Adipocyte (in vitro differentiated cells): ENCODE data around the gene FAR1.
"Not testable (repeated sequence)": the region's sequence is repeated elsewhere in the genome, so short reads cannot be mapped to it uniquely, and the experiment has no call there.

Source experiments
- DNase-seq: peaks from one replicate; pipeline ENCODE4 v3.0.0-alpha.2; 2015; ENCODE audit warnings: low read depth
- H3K27me3 ChIP-seq: replicated peaks from 2 replicates; pipeline ENCODE4 v1.7.0; 2013; ENCODE audit warnings: mild to moderate bottlenecking, low read length, moderate library complexity; ENCODE audit not compliant: control insufficient read depth, insufficient read depth
- H3K36me3 ChIP-seq: 2 replicates; pipeline ENCODE4 v1.7.0; 2013; ENCODE audit warnings: low read length, mild to moderate bottlenecking, moderate library complexity; ENCODE audit not compliant: control insufficient read depth, insufficient read depth, severe bottlenecking
- H3K4me1 ChIP-seq: 2 replicates; pipeline ENCODE4 v1.7.0; 2013; ENCODE audit warnings: mild to moderate bottlenecking, low read length, moderate library complexity; ENCODE audit not compliant: control insufficient read depth, insufficient read depth
- H3K4me3 ChIP-seq: 2 replicates; pipeline ENCODE4 v1.7.0; 2013; ENCODE audit warnings: mild to moderate bottlenecking, low read length, moderate library complexity
- H3K9ac ChIP-seq: 2 replicates; pipeline ENCODE4 v1.7.0; 2013; ENCODE audit warnings: mild to moderate bottlenecking, low read length, moderate library complexity
- H3K9me3 ChIP-seq: 2 replicates; pipeline ENCODE4 v1.7.0; 2013; ENCODE audit warnings: mild to moderate bottlenecking, low read length, moderate library complexity; ENCODE audit not compliant: control insufficient read depth

The FAR1 gene

GRCh38 chr11:13720940-13721339, 52.5 kb downstream of the FAR1 start:
- Histone ChIP-seq H3K4me1 (peaks cover 36% of the 10 kb centered on the region), H3K4me3 (no peak overlapping the region), H3K9ac (no peak overlapping the region), H3K27me3 (no peaks in the 10 kb centered on the region), H3K36me3 (peaks cover 41% of the 10 kb centered on the region), H3K9me3 (no peaks in the 10 kb centered on the region)
- no peak for DNase-seq

- no peaks in the 10 kb centered on the region for H3K27me3 ChIP-seq
- H3K36me3 ChIP-seq: peaks cover 44% of the 10 kb centered on the region
- H3K9me3 ChIP-seq: no peaks in the 10 kb centered on the region
- no peak overlapping the region for H3K9ac ChIP-seq
- DNase-seq: no peak
- H3K4me1 ChIP-seq: peaks cover 36% of the 10 kb centered on the region
- H3K4me3 ChIP-seq: no peak overlapping the region
Measured at GRCh38 chr11:13721760-13722159, 53.3 kb downstream of the FAR1 start.

GRCh38 chr11:13726456-13726855, 58.0 kb downstream of the FAR1 start:
- H3K9me3 ChIP-seq: no peaks in the 10 kb centered on the region
- peaks cover 64% of the 10 kb centered on the region for H3K36me3 ChIP-seq
- no peak overlapping the region for H3K9ac ChIP-seq
- H3K4me3 ChIP-seq: no peak overlapping the region
- no peak for DNase-seq
- H3K27me3 ChIP-seq: no peaks in the 10 kb centered on the region
- H3K4me1 ChIP-seq: peaks cover 10% of the 10 kb centered on the region

GRCh38 chr11:13728076-13728475, 59.6 kb downstream of the FAR1 start:
- no peaks in the 10 kb centered on the region for H3K9me3 ChIP-seq
- no peak for DNase-seq
- H3K36me3 ChIP-seq: peaks cover 68% of the 10 kb centered on the region
- H3K4me3 ChIP-seq: no peak overlapping the region
- H3K4me1 ChIP-seq: no peaks in the 10 kb centered on the region
- H3K27me3 ChIP-seq: no peaks in the 10 kb centered on the region
- H3K9ac ChIP-seq: no peak overlapping the region

GRCh38 chr11:13734530-13734929, 66.1 kb downstream of the FAR1 start:
- Histone ChIP-seq H3K4me1 (peaks cover 2% of the 10 kb centered on the region), H3K4me3 (no peak overlapping the region), H3K9ac (no peak overlapping the region), H3K36me3 (peaks cover 21% of the 10 kb centered on the region), H3K9me3 (no peaks in the 10 kb centered on the region), H3K27me3 (no peaks in the 10 kb centered on the region)
- no peak for DNase-seq

- Histone ChIP-seq H3K4me3 (no peak overlapping the region), H3K27me3 (peaks cover 15% of the 10 kb centered on the region), H3K4me1 (no peaks in the 10 kb centered on the region), H3K9ac (no peak overlapping the region), H3K9me3 (no peaks in the 10 kb centered on the region), H3K36me3 (no peaks in the 10 kb centered on the region)
- DNase-seq: no peak
Measured at GRCh38 chr11:13745165-13745564, 76.7 kb downstream of the FAR1 start.

- not testable (repeated sequence) for H3K9me3 ChIP-seq, H3K4me1 ChIP-seq, H3K36me3 ChIP-seq, DNase-seq, H3K9ac ChIP-seq, H3K4me3 ChIP-seq
- H3K27me3 ChIP-seq: peaks cover 12% of the 10 kb centered on the region
Measured at GRCh38 chr11:13753316-13753715, 84.8 kb downstream of the FAR1 start.

- Histone ChIP-seq H3K9me3 (no peaks in the 10 kb centered on the region), H3K9ac (no peak overlapping the region), H3K27me3 (peaks cover 8% of the 10 kb centered on the region), H3K36me3 (no peaks in the 10 kb centered on the region), H3K4me3 (no peak overlapping the region), H3K4me1 (peaks cover 9% of the 10 kb centered on the region)
- no peak for DNase-seq
Measured at GRCh38 chr11:13759050-13759449, 90.6 kb downstream of the FAR1 start.

- Histone ChIP-seq H3K9ac (no peak overlapping the region), H3K27me3 (peaks cover 11% of the 10 kb centered on the region), H3K9me3 (no peaks in the 10 kb centered on the region), H3K36me3 (no peaks in the 10 kb centered on the region), H3K4me3 (no peak overlapping the region), H3K4me1 (peaks cover 9% of the 10 kb centered on the region)
- DNase-seq: no peak
Measured at GRCh38 chr11:13760115-13760514, 91.6 kb downstream of the FAR1 start.

- peaks cover 11% of the 10 kb centered on the region for H3K27me3 ChIP-seq
- H3K4me1 ChIP-seq: peaks cover 9% of the 10 kb centered on the region
- DNase-seq: no peak
- no peak overlapping the region for H3K9ac ChIP-seq
- no peak overlapping the region for H3K4me3 ChIP-seq
- no peaks in the 10 kb centered on the region for H3K9me3 ChIP-seq
- H3K36me3 ChIP-seq: no peaks in the 10 kb centered on the region
Measured at GRCh38 chr11:13761250-13761649, 92.8 kb downstream of the FAR1 start.

- DNase-seq: peak; percentile 28
- peaks cover 11% of the 10 kb centered on the region for H3K27me3 ChIP-seq
- peaks cover 9% of the 10 kb centered on the region for H3K4me1 ChIP-seq
- no peaks in the 10 kb centered on the region for H3K9me3 ChIP-seq
- no peak overlapping the region for H3K4me3 ChIP-seq
- no peaks in the 10 kb centered on the region for H3K36me3 ChIP-seq
- H3K9ac ChIP-seq: no peak overlapping the region
Measured at GRCh38 chr11:13761716-13762115, 93.2 kb downstream of the FAR1 start.

- Histone ChIP-seq H3K9me3 (no peaks in the 10 kb centered on the region), H3K4me1 (peaks cover 9% of the 10 kb centered on the region), H3K27me3 (peaks cover 11% of the 10 kb centered on the region), H3K9ac (no peak overlapping the region), H3K4me3 (no peak overlapping the region), H3K36me3 (no peaks in the 10 kb centered on the region)
- DNase-seq: no peak
Measured at GRCh38 chr11:13762718-13763117, 94.2 kb downstream of the FAR1 start.
